Smooth muscle cell (in vitro differentiated cells): ENCODE measurements around the gene GPRIN3. TPM values are rescaled to one million over a fixed set of nuclear protein-coding genes. Genes with fewer than 3 reads are reported as not detected.
"Not testable (repeated sequence)": the region's sequence is repeated elsewhere in the genome, so short reads cannot be mapped to it uniquely, and the experiment has no call there.

Experiments
- DNase-seq: peaks from one replicate; lab custom pipeline; 2025; ENCODE audit not compliant: unreplicated experiment; lab: John Stamatoyannopoulos, UW
- H2AFZ ChIP-seq: fragments of 200-600 bp; sonication (generic); 2 replicates; pipeline ENCODE4 v1.6.0; 2016; ENCODE audit warnings: antibody characterized with exemption, low read depth, mild to moderate bottlenecking
- H3F3A ChIP-seq: fragments of 200-600 bp; sonication (generic); 2 replicates; pipeline ENCODE4 v1.6.0; 2017; ENCODE audit warnings: antibody characterized with exemption, low read depth
- H3K27ac ChIP-seq: fragments of 200-600 bp; sonication (generic); 2 replicates; pipeline ENCODE4 v1.5.1; 2016; ENCODE audit warnings: low read depth, mild to moderate bottlenecking
- H3K27me3 ChIP-seq: fragments of 200-600 bp; sonication (generic); 2 replicates; pipeline ENCODE4 v1.6.1; 2016; ENCODE audit warnings: low read depth, mild to moderate bottlenecking
- H3K36me3 ChIP-seq: fragments of 200-600 bp; sonication (generic); 2 replicates; pipeline ENCODE4 v1.5.1; 2016; ENCODE audit warnings: low read depth
- H3K4me1 ChIP-seq: fragments of 200-600 bp; sonication (generic); 2 replicates; pipeline ENCODE4 v1.5.1; 2016; ENCODE audit warnings: low read depth
- H3K4me2 ChIP-seq: fragments of 200-600 bp; sonication (generic); 2 replicates; pipeline ENCODE4 v1.6.0; 2016; ENCODE audit warnings: mild to moderate bottlenecking
- H3K4me3 ChIP-seq: fragments of 200-600 bp; sonication (generic); 2 replicates; pipeline ENCODE4 v1.5.1; 2016; ENCODE audit warnings: mild to moderate bottlenecking
- H3K79me2 ChIP-seq: fragments of 200-600 bp; sonication (generic); 2 replicates; pipeline ENCODE4 v1.6.0; 2016; ENCODE audit warnings: low read depth, mild to moderate bottlenecking
- H3K9ac ChIP-seq: fragments of 200-600 bp; sonication (generic); 2 replicates; pipeline ENCODE4 v1.6.0; 2016; ENCODE audit warnings: low read depth
- H3K9me3 ChIP-seq: fragments of 200-600 bp; sonication (generic); replicated peaks from 2 replicates; pipeline ENCODE4 v1.5.1; 2016; ENCODE audit warnings: low read depth
- H4K20me1 ChIP-seq: fragments of 200-600 bp; sonication (generic); 2 replicates; pipeline ENCODE4 v1.6.0; 2016; ENCODE audit warnings: low read depth
- CTCF ChIP-seq: fragments of 200-600 bp; sonication (generic); IDR thresholded peaks from 2 replicates; pipeline ENCODE4 v1.5.1; 2017; ENCODE audit warnings: borderline replicate concordance, mild to moderate bottlenecking, antibody characterized with exemption; ENCODE audit not compliant: insufficient read depth, poor library complexity, severe bottlenecking
- WGBS: methylation state at CpG from one replicate; pipeline ENCODE4 v1.1.7; 2016; ENCODE audit warnings: low lambda C conversion rate; 5-methylcytosine and 5-hydroxymethylcytosine counted together
- polyA plus RNA-seq: library from polyadenylated mRNA; unstranded; fragments of >200 nt; fragmentation: Nextera tagmentation; extraction: Ambion mirVana; gene quantifications from 2 replicates; pipeline ENCODE4 v1.2.1, GENCODE V29; 2016
- total RNA-seq: library from RNA; depleted of rRNA; stranded (reverse); fragments of >200 nt; gene quantifications from 2 replicates; pipeline ENCODE4 v1.2.3, GENCODE V29; 2014

The GPRIN3 gene
- total and polyA plus RNA-seq, 2 experiments from 2014 or later: 0.47 to 1.8 TPM

GRCh38 chr4:89311433-89311832, 3.8 kb upstream of the GPRIN3 start:
- Histone ChIP-seq H3K27me3 (peaks cover 5% of the 10 kb centered on the region), H4K20me1 (no peaks in the 10 kb centered on the region), H3K4me3 (no peak overlapping the region), H3K79me2 (no peaks in the 10 kb centered on the region), H3K4me2 (no peak overlapping the region), H3K9me3 (no peaks in the 10 kb centered on the region), H3K36me3 (no peaks in the 10 kb centered on the region), H3K27ac (no peak overlapping the region), H3K4me1 (no peaks in the 10 kb centered on the region), H3F3A (no peaks in the 10 kb centered on the region), H2AFZ (no peak overlapping the region), H3K9ac (no peak overlapping the region)
- TF ChIP-seq CTCF: no peak
- no peak for DNase-seq
- WGBS: 76% methylated on average over 1 of the region's 1 CpG

- not testable (repeated sequence) for H3K36me3 ChIP-seq, H2AFZ ChIP-seq, H3K4me1 ChIP-seq, H3K4me3 ChIP-seq, DNase-seq, H3K9me3 ChIP-seq, H4K20me1 ChIP-seq, H3K79me2 ChIP-seq, H3K9ac ChIP-seq, H3K27me3 ChIP-seq, H3K4me2 ChIP-seq, H3F3A ChIP-seq, H3K27ac ChIP-seq
- WGBS: 96% methylated on average over 5 of the region's 5 CpGs
These were observed 1.6 kb upstream of the GPRIN3 start for GRCh38 chr4:89309154-89309553.

GRCh38 chr4:89308161-89308500, 531 bp upstream of the GPRIN3 start:
- H3K4me1 ChIP-seq: no peaks in the 10 kb centered on the region
- no peaks in the 10 kb centered on the region for H3K79me2 ChIP-seq
- no peak overlapping the region for H3K9ac ChIP-seq
- 47% methylated on average over 6 of the region's 6 CpGs for WGBS
- H3K9me3 ChIP-seq: no peaks in the 10 kb centered on the region
- H4K20me1 ChIP-seq: no peaks in the 10 kb centered on the region
- peak overlapping the region; percentile 69 for H3K4me3 ChIP-seq
- no peak for TF ChIP-seq CTCF
- H3K4me2 ChIP-seq: peak overlapping the region; percentile 91
- H3K27ac ChIP-seq: no peak overlapping the region
- no peaks in the 10 kb centered on the region for H3F3A ChIP-seq
- no peaks in the 10 kb centered on the region for H3K36me3 ChIP-seq
- H3K27me3 ChIP-seq: peaks cover 5% of the 10 kb centered on the region
- H2AFZ ChIP-seq: peak overlapping the region; percentile 91
- no peak for DNase-seq

GRCh38 chr4:89307178-89307445, 488 bp downstream of the GPRIN3 start:
- Histone ChIP-seq H3K36me3 (no peaks in the 10 kb centered on the region), H3F3A (no peaks in the 10 kb centered on the region), H3K4me1 (no peaks in the 10 kb centered on the region), H3K4me3 (peak overlapping the region; percentile 69), H3K27ac (no peak overlapping the region), H2AFZ (peak overlapping the region; percentile 91), H4K20me1 (no peaks in the 10 kb centered on the region), H3K9ac (no peak overlapping the region), H3K79me2 (no peaks in the 10 kb centered on the region), H3K27me3 (peaks cover 5% of the 10 kb centered on the region), H3K9me3 (no peaks in the 10 kb centered on the region), H3K4me2 (peak overlapping the region; percentile 91)
- TF ChIP-seq CTCF: no peak
- 11% methylated on average over 6 of the region's 6 CpGs for whole genome bisulfite sequencing
- DNase-seq: no peak
